Esophagus squamous epithelium (tissue), 5 donors: ENCODE data around the gene ZSWIM4. TPM values are rescaled to one million over a fixed set of nuclear protein-coding genes. Genes with fewer than 3 reads are reported as not detected.

Experiments used
- DNase-seq: peaks from one replicate; lab custom pipeline; 2025; lab: John Stamatoyannopoulos, UW
- H3K27ac ChIP-seq, 4 donors: fragments of 200-600 bp; sonication (generic); one replicate each; pipeline ENCODE4 v1.5.1; 2016 to 2019; ENCODE audit warnings: mild to moderate bottlenecking in 1 of 4
- H3K27me3 ChIP-seq, 4 donors: fragments of 200-600 bp; sonication (generic); 1 replicate in 3 of 4; 2 replicates in 1 of 4; pipeline versions ENCODE4 v1.5.1 to v1.6.0; 2017 to 2021; ENCODE audit warnings: antibody characterized with exemption in 1 of 4
- H3K36me3 ChIP-seq, 3 donors: fragments of 200-600 bp; sonication (generic); one replicate each; pipeline ENCODE4 v1.5.1; 2016 to 2019
- H3K4me1 ChIP-seq, 3 donors: fragments of 200-600 bp; sonication (generic); one replicate each; pipeline ENCODE4 v1.5.1; 2017 to 2019
- H3K4me3 ChIP-seq, 4 donors: fragments of 200-600 bp; sonication (generic); 1 replicate in 3 of 4; 2 replicates in 1 of 4; pipeline ENCODE4 v1.5.1; 2016 to 2019; ENCODE audit warnings: mild to moderate bottlenecking in 2 of 4, moderate library complexity in 1 of 4
- H3K9me3 ChIP-seq, 3 donors: fragments of 200-600 bp; sonication (generic); one replicate each; pipeline ENCODE4 v1.5.1; 2016 to 2019
- POLR2A ChIP-seq, 4 donors: fragments of 450-650 bp; IDR thresholded peaks; one replicate each; pipeline ENCODE4 v1.6.1; 2017; ENCODE audit warnings: antibody characterized with exemption in 4 of 4, mild to moderate bottlenecking in 4 of 4, moderate library complexity in 3 of 4
- WGBS, 2 donors: methylation state at CpG; one replicate each; pipeline ENCODE4 v1.1.5; 2018; 5-methylcytosine and 5-hydroxymethylcytosine counted together
- intact Hi-C: fragments of 100-400 bp; cut with DNase I; formaldehyde crosslinking; loops from one replicate; pipeline ENCODE4 v1.15.0; 2022
- total RNA-seq, 4 donors: library from RNA; depleted of rRNA; stranded (reverse); fragments of >200 nt; gene quantifications; one replicate each; pipeline ENCODE4 v1.1.0, GENCODE V29; 2016
- TF ChIP-seq, protein P1 (sequence below), 6 experiments: fragments of 450-650 bp in 4 of 6; fragments of 200-600 bp in 2 of 6; sonication (generic) in 2 of 6; IDR thresholded peaks; one replicate each; pipeline ENCODE4 v1.5.1; 2016 to 2019; ENCODE audit warnings: antibody characterized with exemption in 6 of 6, mild to moderate bottlenecking in 4 of 6, moderate library complexity in 4 of 6
- donor health status: DM: yes; HTN: yes; CAD: no.

The ZSWIM4 gene
- total RNA-seq, 4 donors from 2014 or later: 7.2 to 41.4 (median 16.9) TPM

DNA sequence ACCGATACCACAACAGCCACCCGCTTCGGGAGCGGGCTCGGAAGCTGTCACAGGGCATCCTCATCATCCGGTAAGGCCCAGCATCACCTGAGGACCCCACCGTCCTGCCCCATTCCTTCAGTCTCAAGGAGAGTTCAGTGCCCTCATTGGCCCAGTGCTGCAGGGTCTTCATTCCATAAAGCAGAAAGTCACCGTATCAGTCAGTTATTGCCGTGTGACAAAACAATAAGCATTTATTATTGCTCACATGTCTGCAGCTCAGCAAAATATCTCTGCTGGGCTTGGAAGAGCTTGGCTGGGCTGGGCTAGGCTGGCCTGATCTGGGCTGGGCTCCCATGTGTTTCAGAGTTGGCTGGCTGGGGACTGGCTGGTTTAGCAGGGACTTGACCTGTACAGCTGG lies 39.0 kb upstream of the ZSWIM4 start:
- WGBS, 2 donors: 100% methylated on average over 7 to 8 of the region's 9 CpGs

DNA sequence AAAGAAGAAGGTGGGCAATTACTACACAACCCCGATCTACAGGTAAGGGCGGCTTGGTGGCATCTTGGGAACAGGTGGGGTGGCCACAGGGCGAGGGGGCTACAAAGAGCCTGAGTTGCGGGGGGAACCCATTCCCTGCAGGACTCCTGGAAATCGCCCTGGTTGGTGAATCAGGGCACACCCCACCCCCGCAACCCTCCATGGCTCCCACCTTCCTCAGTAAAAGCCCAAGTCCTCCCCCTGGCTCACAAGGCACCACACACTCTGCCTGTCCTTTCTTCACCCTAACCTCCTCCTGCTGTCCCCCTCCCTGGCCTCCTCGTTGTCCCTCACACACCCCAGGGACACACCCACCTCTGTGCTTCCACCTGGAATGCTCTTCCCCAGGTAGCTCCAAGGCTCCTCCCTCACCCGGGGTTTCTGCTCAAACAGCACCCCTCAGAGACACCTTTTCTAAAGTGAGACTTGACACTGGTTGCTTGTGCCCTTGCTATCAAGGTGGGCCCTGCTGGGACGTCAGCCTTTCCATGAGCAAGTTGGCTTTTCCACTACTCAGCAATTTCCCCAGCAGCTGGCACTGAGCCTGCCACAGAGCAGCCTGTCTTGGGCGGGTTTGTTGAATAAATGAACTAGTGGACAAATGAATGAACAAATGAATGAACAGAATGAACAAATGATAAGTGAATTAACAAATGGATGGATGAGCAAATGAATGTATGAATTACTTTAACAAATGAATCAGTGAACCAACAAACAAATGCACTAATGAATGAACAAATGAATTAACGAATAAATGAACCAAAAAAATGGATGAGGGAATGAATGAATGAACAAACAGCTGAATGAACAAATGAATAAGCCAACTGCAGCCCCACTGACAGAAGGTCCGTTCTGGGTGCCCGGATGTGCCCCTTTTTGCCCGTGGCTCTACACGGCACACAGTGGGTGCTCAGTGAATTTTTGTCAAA lies 37.2 kb upstream of the ZSWIM4 start:
- WGBS, 2 donors: 83 to 90% methylated on average over 13 to 15 of the region's 15 CpGs
- no peaks in the 10 kb centered on the region for H3K9me3 ChIP-seq
- TF ChIP-seq, protein P1, sequence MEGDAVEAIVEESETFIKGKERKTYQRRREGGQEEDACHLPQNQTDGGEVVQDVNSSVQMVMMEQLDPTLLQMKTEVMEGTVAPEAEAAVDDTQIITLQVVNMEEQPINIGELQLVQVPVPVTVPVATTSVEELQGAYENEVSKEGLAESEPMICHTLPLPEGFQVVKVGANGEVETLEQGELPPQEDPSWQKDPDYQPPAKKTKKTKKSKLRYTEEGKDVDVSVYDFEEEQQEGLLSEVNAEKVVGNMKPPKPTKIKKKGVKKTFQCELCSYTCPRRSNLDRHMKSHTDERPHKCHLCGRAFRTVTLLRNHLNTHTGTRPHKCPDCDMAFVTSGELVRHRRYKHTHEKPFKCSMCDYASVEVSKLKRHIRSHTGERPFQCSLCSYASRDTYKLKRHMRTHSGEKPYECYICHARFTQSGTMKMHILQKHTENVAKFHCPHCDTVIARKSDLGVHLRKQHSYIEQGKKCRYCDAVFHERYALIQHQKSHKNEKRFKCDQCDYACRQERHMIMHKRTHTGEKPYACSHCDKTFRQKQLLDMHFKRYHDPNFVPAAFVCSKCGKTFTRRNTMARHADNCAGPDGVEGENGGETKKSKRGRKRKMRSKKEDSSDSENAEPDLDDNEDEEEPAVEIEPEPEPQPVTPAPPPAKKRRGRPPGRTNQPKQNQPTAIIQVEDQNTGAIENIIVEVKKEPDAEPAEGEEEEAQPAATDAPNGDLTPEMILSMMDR (IDR thresholded peaks at IDR 0.05): no peak
- no peak for TF ChIP-seq POLR2A (IDR thresholded peaks at IDR 0.05)
- no peaks in the 10 kb centered on the region for H3K27me3 ChIP-seq
- no peak for DNase-seq
- H3K4me3 ChIP-seq: no peak overlapping the region
- peaks cover 0 to 2% (median 0%) of the 10 kb centered on the region in 3 donors for H3K4me1 ChIP-seq
- intact Hi-C loops: no loop called here
- peaks cover 30 to 100% (median 67%) of the 10 kb centered on the region in 3 donors for H3K36me3 ChIP-seq
- H3K27ac ChIP-seq: no peak overlapping the region

More for the DNA sequence above, 39.0 kb upstream of the ZSWIM4 start:
- peaks cover 0 to under 1% (median 0%) of the 10 kb centered on the region in 3 donors for H3K4me1 ChIP-seq
- H3K27ac ChIP-seq: no peak overlapping the region
- no peaks in the 10 kb centered on the region for H3K9me3 ChIP-seq
- no peaks in the 10 kb centered on the region for H3K27me3 ChIP-seq
- TF ChIP-seq POLR2A (IDR thresholded peaks at IDR 0.05): no peak
- TF ChIP-seq, protein P1 (IDR thresholded peaks at IDR 0.05): no peak
- H3K36me3 ChIP-seq: peaks cover 30 to 100% (median 67%) of the 10 kb centered on the region in 3 donors
- intact Hi-C loops: no loop called here
- no peak for DNase-seq
- no peak overlapping the region for H3K4me3 ChIP-seq

DNA sequence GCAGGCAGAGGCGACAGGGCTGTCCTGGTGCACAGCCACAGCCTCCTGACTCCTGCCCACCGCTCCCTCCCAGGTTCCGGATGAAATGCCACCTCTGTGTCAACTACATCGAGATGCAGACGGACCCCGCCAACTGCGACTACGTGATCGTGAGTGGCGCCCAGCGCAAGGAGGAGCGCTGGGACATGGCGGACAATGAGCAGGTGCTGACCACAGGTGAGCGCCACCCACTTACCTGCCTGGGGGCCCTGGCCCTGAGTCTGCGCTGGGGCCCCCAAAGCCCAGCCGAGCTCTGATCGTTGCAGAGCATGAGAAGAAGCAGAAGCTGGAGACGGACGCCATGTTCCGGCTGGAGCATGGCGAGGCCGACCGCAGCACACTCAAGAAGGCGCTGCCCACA lies 36.4 kb upstream of the ZSWIM4 start:
- no peak for DNase-seq
- WGBS, 2 donors: 88 to 95% methylated on average over 6 to 17 of the region's 24 CpGs
- H3K27me3 ChIP-seq: no peaks in the 10 kb centered on the region
- intact Hi-C loops: no loop called here
- TF ChIP-seq POLR2A (IDR thresholded peaks at IDR 0.05): no peak
- TF ChIP-seq, protein P1 (IDR thresholded peaks at IDR 0.05): no peak
- peaks cover 0 to 9% (median 1%) of the 10 kb centered on the region in 3 donors for H3K4me1 ChIP-seq
- H3K9me3 ChIP-seq: no peaks in the 10 kb centered on the region
- H3K4me3 ChIP-seq: no peak overlapping the region
- H3K27ac ChIP-seq: no peak overlapping the region
- H3K36me3 ChIP-seq: peaks cover 30 to 97% (median 65%) of the 10 kb centered on the region in 3 donors

GRCh38 chr19:13761423-13761822 lies 33.8 kb upstream of the ZSWIM4 start:
- Histone ChIP-seq H3K4me3 (no peak overlapping the region), H3K36me3 (peaks cover 18 to 77% (median 41%) of the 10 kb centered on the region in 3 donors), H3K27me3 (no peaks in the 10 kb centered on the region), H3K9me3 (no peaks in the 10 kb centered on the region), H3K4me1 (peaks cover 6 to 30% (median 12%) of the 10 kb centered on the region in 3 donors), H3K27ac (no peak overlapping the region)
- no peak for TF ChIP-seq POLR2A (IDR thresholded peaks at IDR 0.05)
- TF ChIP-seq, protein P1 (IDR thresholded peaks at IDR 0.05): no peak
- no peak for DNase-seq
- intact Hi-C loops: no loop called here
- WGBS, 2 donors: 87 to 88% methylated on average over 8 of the region's 8 CpGs
